ENCODE data around the gene SLC8A3. TPM values are rescaled to one million over a fixed set of nuclear protein-coding genes. Genes with fewer than 3 reads are reported as not detected.

SLC8A3 gene
- polyA plus RNA-seq, 1 donor: 0.42 TPM

GRCh38 chr14:70121521-70121920, 67.2 kb downstream of the SLC8A3 start:
- Histone ChIP-seq H3K27ac (ENCODE audit: low read length) (no peak overlapping the region), H3K36me3 (ENCODE audit: control insufficient read depth, insufficient read depth, low read length) (no peaks in the 10 kb centered on the region), H3K27me3 (ENCODE audit: control insufficient read depth, insufficient read depth, low read length) (no peaks in the 10 kb centered on the region), H3K4me3 (ENCODE audit: low read length) (no peak overlapping the region), H3K9me3 (ENCODE audit: control insufficient read depth, low read depth, low read length) (no peaks in the 10 kb centered on the region), H3K4me1 (ENCODE audit: control insufficient read depth, insufficient read depth, low read length) (no peaks in the 10 kb centered on the region)
- WGBS (ENCODE audit: insufficient coverage, low lambda C conversion rate): no CpG with 5 or more reads among the region's 1 CpG
- no peak for DNase-seq

- Histone ChIP-seq H3K36me3 (ENCODE audit: control insufficient read depth, insufficient read depth, low read length) (no peaks in the 10 kb centered on the region), H3K27me3 (ENCODE audit: control insufficient read depth, insufficient read depth, low read length) (peaks cover 2% of the 10 kb centered on the region), H3K4me3 (ENCODE audit: low read length) (no peak overlapping the region), H3K27ac (ENCODE audit: low read length) (no peak overlapping the region), H3K9me3 (ENCODE audit: control insufficient read depth, low read depth, low read length) (no peaks in the 10 kb centered on the region), H3K4me1 (ENCODE audit: control insufficient read depth, insufficient read depth, low read length) (no peaks in the 10 kb centered on the region)
- DNase-seq: no peak
- WGBS (ENCODE audit: insufficient coverage, low lambda C conversion rate): 100% methylated on average over 1 of the region's 3 CpGs
Measured at GRCh38 chr14:70118064-70118463, 70.7 kb downstream of the SLC8A3 start.

GRCh38 chr14:70116278-70116677, 72.5 kb downstream of the SLC8A3 start:
- peaks cover 2% of the 10 kb centered on the region for H3K27me3 ChIP-seq (ENCODE audit: control insufficient read depth, insufficient read depth, low read length)
- no peak overlapping the region for H3K4me3 ChIP-seq (ENCODE audit: low read length)
- H3K4me1 ChIP-seq (ENCODE audit: control insufficient read depth, insufficient read depth, low read length): no peaks in the 10 kb centered on the region
- H3K27ac ChIP-seq (ENCODE audit: low read length): no peak overlapping the region
- no peaks in the 10 kb centered on the region for H3K36me3 ChIP-seq (ENCODE audit: control insufficient read depth, insufficient read depth, low read length)
- WGBS (ENCODE audit: insufficient coverage, low lambda C conversion rate): no CpG with 5 or more reads among the region's 5 CpGs
- no peak for DNase-seq
- no peaks in the 10 kb centered on the region for H3K9me3 ChIP-seq (ENCODE audit: control insufficient read depth, low read depth, low read length)

- Histone ChIP-seq H3K27me3 (ENCODE audit: control insufficient read depth, insufficient read depth, low read length) (peaks cover 2% of the 10 kb centered on the region), H3K4me1 (ENCODE audit: control insufficient read depth, insufficient read depth, low read length) (no peaks in the 10 kb centered on the region), H3K27ac (ENCODE audit: low read length) (no peak overlapping the region), H3K36me3 (ENCODE audit: control insufficient read depth, insufficient read depth, low read length) (no peaks in the 10 kb centered on the region), H3K9me3 (ENCODE audit: control insufficient read depth, low read depth, low read length) (no peaks in the 10 kb centered on the region), H3K4me3 (ENCODE audit: low read length) (no peak overlapping the region)
- no CpG with 5 or more reads among the region's 12 CpGs for WGBS (ENCODE audit: insufficient coverage, low lambda C conversion rate)
- no peak for DNase-seq
Measured at GRCh38 chr14:70114621-70115156, 74.1 kb downstream of the SLC8A3 start.

- no peak for DNase-seq
- Histone ChIP-seq H3K4me1 (ENCODE audit: control insufficient read depth, insufficient read depth, low read length) (no peaks in the 10 kb centered on the region), H3K36me3 (ENCODE audit: control insufficient read depth, insufficient read depth, low read length) (no peaks in the 10 kb centered on the region), H3K27ac (ENCODE audit: low read length) (no peak overlapping the region), H3K9me3 (ENCODE audit: control insufficient read depth, low read depth, low read length) (no peaks in the 10 kb centered on the region), H3K27me3 (ENCODE audit: control insufficient read depth, insufficient read depth, low read length) (peaks cover 2% of the 10 kb centered on the region), H3K4me3 (ENCODE audit: low read length) (no peak overlapping the region)
- no CpG with 5 or more reads among the region's 2 CpGs for WGBS (ENCODE audit: insufficient coverage, low lambda C conversion rate)
Measured at GRCh38 chr14:70113211-70113610, 75.5 kb downstream of the SLC8A3 start.

GRCh38 chr14:70108419-70108818, 80.3 kb downstream of the SLC8A3 start:
- H3K27me3 ChIP-seq (ENCODE audit: control insufficient read depth, insufficient read depth, low read length): peaks cover 5% of the 10 kb centered on the region
- no peaks in the 10 kb centered on the region for H3K9me3 ChIP-seq (ENCODE audit: control insufficient read depth, low read depth, low read length)
- no peaks in the 10 kb centered on the region for H3K36me3 ChIP-seq (ENCODE audit: control insufficient read depth, insufficient read depth, low read length)
- no peaks in the 10 kb centered on the region for H3K4me1 ChIP-seq (ENCODE audit: control insufficient read depth, insufficient read depth, low read length)
- WGBS (ENCODE audit: insufficient coverage, low lambda C conversion rate): 86% methylated on average over 1 of the region's 3 CpGs
- H3K27ac ChIP-seq (ENCODE audit: low read length): no peak overlapping the region
- no peak for DNase-seq
- no peak overlapping the region for H3K4me3 ChIP-seq (ENCODE audit: low read length)

GRCh38 chr14:70107309-70107708, 81.4 kb downstream of the SLC8A3 start:
- peaks cover 5% of the 10 kb centered on the region for H3K27me3 ChIP-seq (ENCODE audit: control insufficient read depth, insufficient read depth, low read length)
- 80% methylated on average over 1 of the region's 2 CpGs for WGBS (ENCODE audit: insufficient coverage, low lambda C conversion rate)
- no peak overlapping the region for H3K27ac ChIP-seq (ENCODE audit: low read length)
- no peaks in the 10 kb centered on the region for H3K4me1 ChIP-seq (ENCODE audit: control insufficient read depth, insufficient read depth, low read length)
- H3K36me3 ChIP-seq (ENCODE audit: control insufficient read depth, insufficient read depth, low read length): no peaks in the 10 kb centered on the region
- H3K4me3 ChIP-seq (ENCODE audit: low read length): no peak overlapping the region
- no peak for DNase-seq
- H3K9me3 ChIP-seq (ENCODE audit: control insufficient read depth, low read depth, low read length): no peaks in the 10 kb centered on the region

GRCh38 chr14:70100071-70100470, 88.7 kb downstream of the SLC8A3 start:
- Histone ChIP-seq H3K9me3 (ENCODE audit: control insufficient read depth, low read depth, low read length) (no peaks in the 10 kb centered on the region), H3K27ac (ENCODE audit: low read length) (no peak overlapping the region), H3K36me3 (ENCODE audit: control insufficient read depth, insufficient read depth, low read length) (no peaks in the 10 kb centered on the region), H3K27me3 (ENCODE audit: control insufficient read depth, insufficient read depth, low read length) (peaks cover 26% of the 10 kb centered on the region), H3K4me1 (ENCODE audit: control insufficient read depth, insufficient read depth, low read length) (no peaks in the 10 kb centered on the region), H3K4me3 (ENCODE audit: low read length) (no peak overlapping the region)
- DNase-seq: no peak
- WGBS (ENCODE audit: insufficient coverage, low lambda C conversion rate): 100% methylated on average over 1 of the region's 3 CpGs

GRCh38 chr14:70098250-70098809, 90.4 kb downstream of the SLC8A3 start:
- H3K4me3 ChIP-seq (ENCODE audit: low read length): no peak overlapping the region
- no peak overlapping the region for H3K27ac ChIP-seq (ENCODE audit: low read length)
- no peaks in the 10 kb centered on the region for H3K9me3 ChIP-seq (ENCODE audit: control insufficient read depth, low read depth, low read length)
- 60% methylated on average over 2 of the region's 6 CpGs for WGBS (ENCODE audit: insufficient coverage, low lambda C conversion rate)
- H3K4me1 ChIP-seq (ENCODE audit: control insufficient read depth, insufficient read depth, low read length): no peaks in the 10 kb centered on the region
- H3K36me3 ChIP-seq (ENCODE audit: control insufficient read depth, insufficient read depth, low read length): no peaks in the 10 kb centered on the region
- peaks cover 37% of the 10 kb centered on the region for H3K27me3 ChIP-seq (ENCODE audit: control insufficient read depth, insufficient read depth, low read length)
- DNase-seq: no peak

- no peak for DNase-seq
- Histone ChIP-seq H3K27me3 (ENCODE audit: control insufficient read depth, insufficient read depth, low read length) (peaks cover 42% of the 10 kb centered on the region), H3K36me3 (ENCODE audit: control insufficient read depth, insufficient read depth, low read length) (no peaks in the 10 kb centered on the region), H3K4me1 (ENCODE audit: control insufficient read depth, insufficient read depth, low read length) (no peaks in the 10 kb centered on the region), H3K9me3 (ENCODE audit: control insufficient read depth, low read depth, low read length) (no peaks in the 10 kb centered on the region), H3K27ac (ENCODE audit: low read length) (no peak overlapping the region), H3K4me3 (ENCODE audit: low read length) (no peak overlapping the region)
- no CpG with 5 or more reads among the region's 1 CpG for WGBS (ENCODE audit: insufficient coverage, low lambda C conversion rate)
Measured at GRCh38 chr14:70097576-70098249, 91.0 kb downstream of the SLC8A3 start.

- DNase-seq: no peak
- Histone ChIP-seq H3K27ac (ENCODE audit: low read length) (no peak overlapping the region), H3K4me1 (ENCODE audit: control insufficient read depth, insufficient read depth, low read length) (no peaks in the 10 kb centered on the region), H3K27me3 (ENCODE audit: control insufficient read depth, insufficient read depth, low read length) (peaks cover 41% of the 10 kb centered on the region), H3K9me3 (ENCODE audit: control insufficient read depth, low read depth, low read length) (no peaks in the 10 kb centered on the region), H3K4me3 (ENCODE audit: low read length) (no peak overlapping the region), H3K36me3 (ENCODE audit: control insufficient read depth, insufficient read depth, low read length) (no peaks in the 10 kb centered on the region)
- WGBS (ENCODE audit: insufficient coverage, low lambda C conversion rate): 13% methylated on average over 3 of the region's 4 CpGs
Measured at GRCh38 chr14:70096866-70097265, 91.9 kb downstream of the SLC8A3 start.

Data from large intestine (tissue), 3 donors.